Keratinocyte (primary cell): ENCODE data around the gene STN1.

Source experiments
- EZH2 ChIP-seq: IDR thresholded peaks from one replicate; pipeline ENCODE4 v1.6.1; 2012; ENCODE audit warnings: inconsistent platforms, mild to moderate bottlenecking, low read length, moderate library complexity
- TF ChIP-seq, protein P1 (sequence below), 3 experiments: IDR thresholded peaks in 1 of 3; conservative IDR thresholded peaks in 1 of 3; optimal IDR thresholded peaks in 1 of 3; 2 replicates in 2 of 3; 3 replicates in 1 of 3; pipeline versions ENCODE3 to v1.5.1; 2011; ENCODE audit warnings: low read length in 3 of 3, mild to moderate bottlenecking in 3 of 3, moderate library complexity in 2 of 3, control low read depth in 1 of 3, inconsistent platforms in 1 of 3; ENCODE audit not compliant: insufficient read depth in 2 of 3; ENCODE audit errors: extremely low read depth in 1 of 3

DNA sequence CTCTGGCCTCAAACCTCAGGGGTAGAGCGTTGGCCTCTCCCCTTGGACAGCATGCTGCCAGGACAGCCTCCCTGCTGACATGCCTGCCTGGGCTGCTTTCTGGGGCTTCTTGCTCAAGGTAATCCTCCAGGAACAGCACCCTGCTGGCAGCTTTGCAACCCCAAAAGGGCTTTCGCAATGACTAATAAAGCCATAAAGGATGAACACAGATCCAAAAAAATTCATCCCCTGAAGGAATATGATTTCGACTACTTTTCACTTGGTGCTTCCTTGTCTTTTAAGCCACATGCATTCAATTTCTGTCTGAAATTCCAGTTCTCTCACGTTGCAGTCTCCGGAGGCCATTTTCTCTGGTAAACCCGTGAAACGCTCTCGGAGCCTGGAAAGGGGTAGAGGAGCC, 47.5 kb downstream of the STN1 start:
- TF ChIP-seq, protein P1, sequence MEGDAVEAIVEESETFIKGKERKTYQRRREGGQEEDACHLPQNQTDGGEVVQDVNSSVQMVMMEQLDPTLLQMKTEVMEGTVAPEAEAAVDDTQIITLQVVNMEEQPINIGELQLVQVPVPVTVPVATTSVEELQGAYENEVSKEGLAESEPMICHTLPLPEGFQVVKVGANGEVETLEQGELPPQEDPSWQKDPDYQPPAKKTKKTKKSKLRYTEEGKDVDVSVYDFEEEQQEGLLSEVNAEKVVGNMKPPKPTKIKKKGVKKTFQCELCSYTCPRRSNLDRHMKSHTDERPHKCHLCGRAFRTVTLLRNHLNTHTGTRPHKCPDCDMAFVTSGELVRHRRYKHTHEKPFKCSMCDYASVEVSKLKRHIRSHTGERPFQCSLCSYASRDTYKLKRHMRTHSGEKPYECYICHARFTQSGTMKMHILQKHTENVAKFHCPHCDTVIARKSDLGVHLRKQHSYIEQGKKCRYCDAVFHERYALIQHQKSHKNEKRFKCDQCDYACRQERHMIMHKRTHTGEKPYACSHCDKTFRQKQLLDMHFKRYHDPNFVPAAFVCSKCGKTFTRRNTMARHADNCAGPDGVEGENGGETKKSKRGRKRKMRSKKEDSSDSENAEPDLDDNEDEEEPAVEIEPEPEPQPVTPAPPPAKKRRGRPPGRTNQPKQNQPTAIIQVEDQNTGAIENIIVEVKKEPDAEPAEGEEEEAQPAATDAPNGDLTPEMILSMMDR (optimal IDR thresholded peaks at IDR 0.05 in 1 of 3, IDR thresholded peaks at IDR 0.05 in 1 of 3, conservative IDR thresholded peaks at IDR 0.05 in 1 of 3; ENCODE audit: extremely low read depth in 1 of 3, insufficient read depth in 2 of 3, low read length in 3 of 3) = peak; percentile 7 to 29 (median 8)
- no peak for TF ChIP-seq EZH2
